K562 (cell line): ENCODE results near the gene LRMDA. TPM values are rescaled to one million over a fixed set of nuclear protein-coding genes. Genes with fewer than 3 reads are reported as not detected.

Experiments
- ATAC-seq: fragments of 200-7000 bp; cut with Tn5 transposase; 3 replicates; pipeline ENCODE4 v1.9.1; 2020; ENCODE audit warnings: moderate library complexity
- BruUV-seq: library from RNA; stranded (reverse); fragments of 400-500 nt; replicated peaks from 2 replicates; lab custom pipeline; 2021; lab: Mats Ljungman, UMichigan
- CTCF ChIA-PET: fragments of 300-600 bp; formaldehyde crosslinking; extraction: SDS; loops from one replicate; lab custom pipeline; 2021; ENCODE audit warnings: low intra/inter-chr PET ratio; lab: Yijun Ruan, JAX
- POLR2A ChIA-PET: fragments of 300-600, 350-650 bp; sonication (Branson Sonifier 250); formaldehyde crosslinking; extraction: SDS; loops from one replicate; lab custom pipeline; 2021; ENCODE audit warnings: antibody characterized with exemption, inconsistent platforms; lab: Yijun Ruan, JAX
- DNase-seq, 4 experiments: peaks; one replicate each; pipeline versions ENCODE4 v3.0.0 to v3.0.0-alpha.2; 2011 to 2018; ENCODE audit warnings: low spot score in 3 of 4, mixed read lengths in 3 of 4; ENCODE audit errors: extremely low read depth in 1 of 4
- FAIRE-seq: peaks from 2 replicates; lab custom pipeline; 2011; peaks lifted over from hg19 to GRCh38; lab: Jason Lieb, UNC
- H2AFZ ChIP-seq: 2 replicates; pipeline ENCODE4 v1.6.0; 2011; ENCODE audit warnings: low read depth, low read length, control low read depth, inconsistent platforms
- H3K27ac ChIP-seq: fragments of 200-600 bp; 3 replicates; pipeline ENCODE4 v1.8.0; 2011; ENCODE audit warnings: low read depth, mild to moderate bottlenecking, control low read depth, inconsistent platforms, low read length, moderate library complexity, mixed read lengths; ENCODE audit errors: extremely low read depth
- H3K27me3 ChIP-seq, 2 experiments: fragments of 300-600 bp in 1 of 2; 2 replicates in 1 of 2; 3 replicates in 1 of 2; pipeline versions ENCODE4 v1.6.0 to v1.8.0; 2011; ENCODE audit warnings: inconsistent platforms in 2 of 2, low read length in 2 of 2, mild to moderate bottlenecking in 1 of 2, mixed read lengths in 1 of 2, moderate library complexity in 1 of 2; ENCODE audit not compliant: control insufficient read depth in 2 of 2, insufficient read depth in 2 of 2
- H3K36me3 ChIP-seq: fragments of 300-600 bp; 3 replicates; pipeline ENCODE4 v1.8.0; 2011; ENCODE audit warnings: mild to moderate bottlenecking, low read length, inconsistent platforms; ENCODE audit not compliant: control insufficient read depth, insufficient read depth
- H3K4me1 ChIP-seq, 2 experiments: fragments of 200-600 bp in 1 of 2; replicated peaks in 1 of 2; 2 replicates in 1 of 2; 3 replicates in 1 of 2; pipeline versions ENCODE4 v1.5.1 to v1.8.0; 2011; ENCODE audit warnings: inconsistent platforms in 2 of 2, low read length in 2 of 2, mild to moderate bottlenecking in 1 of 2, mixed read lengths in 1 of 2, moderate library complexity in 1 of 2; ENCODE audit not compliant: control insufficient read depth in 2 of 2, insufficient read depth in 2 of 2
- H3K4me2 ChIP-seq: 2 replicates; pipeline ENCODE4 v1.6.1; 2011; ENCODE audit warnings: low read length, control low read depth, inconsistent platforms, mixed read lengths; ENCODE audit not compliant: insufficient read depth
- H3K4me3 ChIP-seq: fragments of 200-600 bp; sonication (generic), shearing (Covaris generic); 2 replicates; pipeline ENCODE4 v1.5.1; 2016; ENCODE audit warnings: control low read depth, inconsistent platforms
- H3K79me2 ChIP-seq: fragments of 200-600 bp; 3 replicates; pipeline ENCODE4 v1.8.0; 2011; ENCODE audit warnings: low read length, inconsistent platforms; ENCODE audit not compliant: control insufficient read depth, insufficient read depth
- H3K9ac ChIP-seq, 2 experiments: 2 replicates each; pipeline versions ENCODE4 v1.6.0 to v1.6.1; 2011; ENCODE audit warnings: low read depth in 2 of 2, low read length in 2 of 2, control low read depth in 1 of 2, inconsistent platforms in 1 of 2, mild to moderate bottlenecking in 1 of 2, mixed read lengths in 1 of 2; ENCODE audit not compliant: insufficient read depth in 1 of 2
- H3K9me1 ChIP-seq: one replicate; pipeline ENCODE4 v1.6.0; 2011; ENCODE audit warnings: inconsistent platforms, mild to moderate bottlenecking, low read length, moderate library complexity; ENCODE audit not compliant: control insufficient read depth, insufficient read depth
- H3K9me3 ChIP-seq: replicated peaks from 2 replicates; pipeline ENCODE4 v1.5.1; 2011; ENCODE audit warnings: low read depth, low read length, inconsistent platforms; ENCODE audit not compliant: control insufficient read depth, insufficient read depth
- H4K20me1 ChIP-seq: replicated peaks from 2 replicates; pipeline ENCODE4 v1.6.1; 2011; ENCODE audit warnings: low read length, inconsistent platforms, mixed read lengths; ENCODE audit not compliant: control insufficient read depth, insufficient read depth
- DIDO1 ChIP-seq: fragments of 450-650 bp; IDR thresholded peaks from 2 replicates; pipeline ENCODE4 v1.6.1; 2016; ENCODE audit warnings: low read depth, missing biosample characterization, missing genetic modification characterization
- ELF2 ChIP-seq: fragments of 250-450 bp; sonication (Bioruptor Pico); IDR thresholded peaks from 2 replicates; pipeline ENCODE4 v1.5.0; 2021; ENCODE audit warnings: mild to moderate bottlenecking
- FIP1L1 ChIP-seq: fragments of 200-400 bp; formaldehyde crosslinking; IDR thresholded peaks from 2 replicates; pipeline ENCODE4 v1.6.1; 2018; ENCODE audit warnings: mild to moderate bottlenecking, low read depth, low read length; ENCODE audit not compliant: poor library complexity, severe bottlenecking
- FOXA1 ChIP-seq: fragments of 450-650 bp; IDR thresholded peaks from 2 replicates; pipeline ENCODE4 v1.6.1; 2016; ENCODE audit warnings: mild to moderate bottlenecking, borderline replicate concordance
- GABPB2 ChIP-seq: fragments of 250-450 bp; sonication (Bioruptor Pico); conservative IDR thresholded peaks from 2 replicates; pipeline ENCODE4 v1.5.1; 2021; ENCODE audit warnings: mild to moderate bottlenecking
- GTF2A2 ChIP-seq: IDR thresholded peaks from 2 replicates; pipeline ENCODE4 v1.6.1; 2016; ENCODE audit warnings: mild to moderate bottlenecking, missing genetic modification characterization, missing compliant biosample characterization
- MCM2 ChIP-seq: fragments of 450-650 bp; IDR thresholded peaks from 2 replicates; pipeline ENCODE4 v1.6.1; 2017; ENCODE audit warnings: low read depth, mild to moderate bottlenecking
- MCM5 ChIP-seq: fragments of 450-650 bp; IDR thresholded peaks from 2 replicates; pipeline ENCODE4 v1.6.1; 2016; ENCODE audit warnings: low read depth
- MEF2D ChIP-seq: conservative IDR thresholded peaks from 2 replicates; pipeline ENCODE4 v1.6.1; 2016; ENCODE audit warnings: low read depth, missing genetic modification characterization, missing compliant biosample characterization
- NFXL1 ChIP-seq: fragments of 450-650 bp; formaldehyde crosslinking; IDR thresholded peaks from 2 replicates; pipeline ENCODE4 v1.4.0; 2021; ENCODE audit warnings: mild to moderate bottlenecking
- RB1 ChIP-seq: fragments of 450-650 bp; IDR thresholded peaks from 2 replicates; pipeline ENCODE4 v1.6.1; 2017; ENCODE audit warnings: low read depth, mild to moderate bottlenecking
- SETDB1 ChIP-seq: IDR thresholded peaks from one replicate; pipeline ENCODE4 v1.6.1; 2012; ENCODE audit warnings: low read length, control low read depth, inconsistent platforms
- STAT5A ChIP-seq: IDR thresholded peaks from 2 replicates; pipeline ENCODE4 v1.6.1; 2012; ENCODE audit warnings: low read length, inconsistent platforms, borderline replicate concordance
- TFAM ChIP-seq: fragments of 250-450 bp; sonication (Bioruptor Pico); conservative IDR thresholded peaks from 2 replicates; pipeline ENCODE4 v1.5.0; 2021; ENCODE audit warnings: mild to moderate bottlenecking, moderate library complexity
- YY1 ChIP-seq, 3 experiments: IDR thresholded peaks; 2 replicates each; pipeline ENCODE4 v1.6.1; 2011; ENCODE audit warnings: low read length in 2 of 3, mild to moderate bottlenecking in 2 of 3, moderate library complexity in 2 of 3, borderline replicate concordance in 1 of 3, control low read depth in 1 of 3, low read depth in 1 of 3; ENCODE audit not compliant: insufficient read depth in 3 of 3, insufficient replicate concordance in 2 of 3, control insufficient read depth in 1 of 3, insufficient read length in 1 of 3; ENCODE audit errors: extremely low read depth in 1 of 3
- ZBTB40 ChIP-seq, 2 experiments: fragments of 450-650 bp in 1 of 2; sonication (generic) in 1 of 2; formaldehyde crosslinking in 1 of 2; IDR thresholded peaks; 2 replicates each; pipeline versions ENCODE4 v1.7.1 to v1.9.0; 2016 to 2022; ENCODE audit warnings: inconsistent platforms in 1 of 2, mild to moderate bottlenecking in 1 of 2, missing genetic modification reagents in 1 of 2
- WGBS: fragments of 100-300 bp; shearing (Covaris generic); methylation state at CpG from one replicate; pipeline ENCODE4 v1.1.6; 2016; ENCODE audit warnings: low coverage, mixed read lengths; ENCODE audit not compliant: insufficient coverage; ENCODE audit errors: missing lambda C conversion rate; 5-methylcytosine and 5-hydroxymethylcytosine counted together
- in situ Hi-C: fragments of 300-500 bp; cut with MboI; formaldehyde crosslinking; loops from 4 replicates; pipeline ENCODE4 v1.15.0; 2018; ENCODE audit warnings: inconsistent platforms, mixed read lengths
- intact Hi-C: fragments of 100-400 bp; cut with micrococcal nuclease; formaldehyde crosslinking; loops from 2 replicates; pipeline ENCODE4 v1.14.2; 2022
- polyA plus RNA-seq, 8 experiments: library from polyadenylated mRNA; depleted of rRNA in 4 of 8; stranded (reverse) in 5 of 8; unstranded in 3 of 8; fragments of >200 nt; fragmentation: Nextera tagmentation in 2 of 8; fragmentation: Illumina TruSeq in 1 of 8; extraction: Ambion mirVana in 2 of 8; extraction: Trizol in 1 of 8; gene quantifications; 2 replicates each; pipeline versions ENCODE4 v1.2.1 to v1.2.3, GENCODE V29; 2011 to 2014; ENCODE audit warnings: inconsistent platforms in 1 of 8, missing spikeins in 1 of 8
- total RNA-seq, 7 experiments: library from RNA; depleted of rRNA in 6 of 7; stranded (reverse); fragments of >200 nt in 6 of 7; fragmentation: Illumina TruSeq in 2 of 7; extraction: Trizol in 2 of 7; gene quantifications; 2 replicates each; pipeline versions ENCODE4 v1.2.1 to v1.2.3, GENCODE V29; 2011 to 2021; ENCODE audit warnings: low replicate concordance in 1 of 7

The LRMDA gene
- total and polyA plus RNA-seq, 9 of the 15 experiments (the other 6 are each of a cell fraction or from before 2014, with no cell fraction given): 0.25 TPM; not detected in 8

GRCh38 chr10:75939541-75939940 is 508.1 kb downstream of the LRMDA start:
- H3K27me3 ChIP-seq: no peaks in the 10 kb centered on the region
- no peak overlapping the region for H3K9ac ChIP-seq
- no peaks in the 10 kb centered on the region for H4K20me1 ChIP-seq
- WGBS: 0% methylated on average over 3 of the region's 3 CpGs
- no peaks in the 10 kb centered on the region for H3K36me3 ChIP-seq
- H3K4me3 ChIP-seq: no peak overlapping the region
- H3K9me3 ChIP-seq: no peaks in the 10 kb centered on the region
- no peaks in the 10 kb centered on the region for H3K4me1 ChIP-seq
- DNase-seq: no peak
- CTCF ChIA-PET: no interaction called here
- H3K4me2 ChIP-seq: no peak overlapping the region
- no peak overlapping the region for H3K27ac ChIP-seq
- POLR2A ChIA-PET: no interaction called here
- intact Hi-C loops: no loop called here
- no peaks in the 10 kb centered on the region for H3K9me1 ChIP-seq
- FAIRE-seq: no peak
- no peaks in the 10 kb centered on the region for H3K79me2 ChIP-seq
- in situ Hi-C loops: no loop called here
- BruUV-seq: no TSS peak
- H2AFZ ChIP-seq: no peak overlapping the region
- ATAC-seq: no peak
- TF ChIP-seq FIP1L1: no peak
- TF ChIP-seq FOXA1: no peak
- TF ChIP-seq MCM5: no peak
- no peak for TF ChIP-seq GTF2A2 (tag)
- no peak for TF ChIP-seq MEF2D (tag)
- TF ChIP-seq GABPB2 (CRISPR knock-in tag): no peak
- no peak for TF ChIP-seq TFAM (CRISPR knock-in tag)
- no peak for TF ChIP-seq STAT5A
- TF ChIP-seq DIDO1 (tag): no peak
- TF ChIP-seq RB1: no peak
- TF ChIP-seq ELF2 (CRISPR knock-in tag): no peak
- TF ChIP-seq MCM2: no peak
- no peak for TF ChIP-seq NFXL1 (CRISPR knock-in tag)
- TF ChIP-seq SETDB1: no peak
- no peak for TF ChIP-seq YY1 (IDR thresholded peaks at IDR 0.05; ENCODE audit: borderline replicate concordance in 1 of 3, control insufficient read depth in 1 of 3, extremely low read depth in 1 of 3, insufficient read depth in 3 of 3, insufficient read length in 1 of 3, insufficient replicate concordance in 2 of 3, low read depth in 1 of 3, low read length in 2 of 3)
- TF ChIP-seq ZBTB40 (IDR thresholded peaks at IDR 0.05): no peak
- TF ChIP-seq ZBTB40 (CRISPR knock-in tag; IDR thresholded peaks at IDR 0.05): no peak
